Uterus (tissue), 2 donors: Measurements from ENCODE around the gene TK2.

Experiments
- CTCF ChIP-seq, 4 experiments: fragments of 200-600 bp in 2 of 4; fragments of 450-650 bp in 2 of 4; sonication (generic) in 2 of 4; IDR thresholded peaks; one replicate each; pipeline ENCODE4 v1.5.1; 2016 to 2019; ENCODE audit warnings: antibody characterized with exemption in 4 of 4, mild to moderate bottlenecking in 2 of 4, moderate library complexity in 1 of 4
- POLR2A ChIP-seq, 2 donors: fragments of 450-650 bp; IDR thresholded peaks; one replicate each; pipeline ENCODE4 v1.6.1; 2016; ENCODE audit warnings: antibody characterized with exemption in 2 of 2, mild to moderate bottlenecking in 1 of 2, moderate library complexity in 1 of 2

GRCh38 chr16:66598111-66598510 is 48.2 kb upstream of the TK2 start:
- TF ChIP-seq CTCF (IDR thresholded peaks at IDR 0.05) = no peak
- TF ChIP-seq POLR2A (IDR thresholded peaks at IDR 0.05) = no peak
